Kidney (tissue), 14 donors: ENCODE data around the gene HMBS. TPM values are rescaled to one million over a fixed set of nuclear protein-coding genes. Genes with fewer than 3 reads are reported as not detected.
A peak's percentile ranks its signal among the peaks of the same experiment; 100 is the strongest.

Source experiments
- DNase-seq, 5 donors: peaks; one replicate each; pipeline ENCODE4 v3.0.0-alpha.2; 2013 to 2020
- FAIRE-seq: peaks from 2 replicates; lab custom pipeline; 2012; peaks lifted over from hg19 to GRCh38; lab: Jason Lieb, UNC
- H3K27ac ChIP-seq, 2 donors: one replicate each; pipeline ENCODE4 v1.7.0; 2013; ENCODE audit warnings: low read depth in 2 of 2, low read length in 2 of 2, inconsistent platforms in 1 of 2
- H3K27me3 ChIP-seq: one replicate; pipeline ENCODE4 v1.7.1; 2013; ENCODE audit warnings: low read length, inconsistent platforms; ENCODE audit not compliant: control insufficient read depth, insufficient read depth
- H3K36me3 ChIP-seq, 3 donors: one replicate each; pipeline versions ENCODE4 v1.7.0 to v1.7.1; 2013; ENCODE audit warnings: low read length in 3 of 3, control low read depth in 1 of 3, inconsistent platforms in 1 of 3; ENCODE audit not compliant: insufficient read depth in 3 of 3, control insufficient read depth in 2 of 3
- H3K4me1 ChIP-seq, 3 donors: one replicate each; pipeline versions ENCODE4 v1.7.0 to v1.7.1; 2013; ENCODE audit warnings: low read length in 3 of 3, inconsistent platforms in 1 of 3, low read depth in 1 of 3; ENCODE audit not compliant: control insufficient read depth in 2 of 3, insufficient read depth in 2 of 3
- H3K4me3 ChIP-seq, 3 donors: one replicate each; pipeline versions ENCODE4 v1.7.0 to v1.8.1; 2013; ENCODE audit warnings: low read length in 3 of 3, control low read depth in 1 of 3, inconsistent platforms in 1 of 3
- H3K9ac ChIP-seq, 3 donors: one replicate each; pipeline versions ENCODE4 v1.7.0 to v1.7.1; 2013; ENCODE audit warnings: low read length in 3 of 3, control low read depth in 1 of 3, inconsistent platforms in 1 of 3
- H3K9me3 ChIP-seq, 3 donors: one replicate each; pipeline versions ENCODE4 v1.7.0 to v1.7.1; 2013; ENCODE audit warnings: low read length in 3 of 3, control low read depth in 1 of 3, inconsistent platforms in 1 of 3; ENCODE audit not compliant: control insufficient read depth in 2 of 3, insufficient read depth in 1 of 3
- CTCF ChIP-seq: IDR thresholded peaks from 3 replicates; pipeline ENCODE4 v1.5.1; 2012; ENCODE audit warnings: mild to moderate bottlenecking, moderate library complexity, borderline replicate concordance; ENCODE audit not compliant: insufficient read depth; ENCODE audit errors: extremely low read depth
- intact Hi-C: fragments of 100-400 bp; cut with DNase I; formaldehyde crosslinking; loops from one replicate; pipeline ENCODE4 v1.11.1; 2022
- polyA plus RNA-seq: library from polyadenylated mRNA; stranded (reverse); fragments of 350-450 nt; fragmentation: Illumina TruSeq; extraction: RNeasy Lipid Tissue Mini Kit (QIAGEN cat#74804); gene quantifications from one replicate; pipeline ENCODE4 v1.2.3, GENCODE V29; 2014; ENCODE audit warnings: low read depth, low replicate concordance; ENCODE audit not compliant: insufficient read depth
- total RNA-seq: library from RNA; stranded (reverse); fragmentation: NEBNext Ultra II Directional; extraction: Animal tissue kit (Norgen Biotek cat#: 25700); gene quantifications from one replicate; pipeline ENCODE4 v1.2.1, GENCODE V29; 2021
- donor health status: control.
- donor health status: control.
- donor health status: control.
- donor health status: control.
- donor health status: control.
- donor health status: DM: yes; HTN: yes; CAD: no.
- donor health status: Normal renal cell carcinoma (clear cell type).

HMBS gene
- total and polyA plus RNA-seq, 2 donors from 2014 or later = 16.7 to 32.3 TPM

DNA sequence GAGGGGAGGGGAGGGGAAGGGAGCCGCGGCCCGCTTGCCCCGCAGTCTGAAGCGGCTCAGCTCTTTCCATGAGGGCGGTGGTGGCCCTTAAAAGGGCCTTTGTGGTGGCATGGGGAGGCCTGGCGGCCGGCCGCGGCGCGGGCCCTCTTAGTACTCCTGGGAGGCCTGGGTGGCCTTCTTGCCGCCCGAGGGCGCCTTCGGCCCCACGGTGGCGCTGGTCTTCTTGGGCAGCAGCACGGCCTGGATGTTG is 10.1 kb downstream of the HMBS start:
- Histone ChIP-seq H3K4me1 (peaks cover 0 to 10% (median 3%) of the 10 kb centered on the region in 3 donors), H3K4me3 (peak overlapping the region; percentile 42 to 85 (median 78)), H3K36me3 (peaks cover 6 to 20% (median 11%) of the 10 kb centered on the region in 3 donors), H3K27ac (peak overlapping the region; percentile 90 to 91), H3K9ac (peak overlapping the region; percentile 1 to 85 (median 78)), H3K9me3 (no peaks in the 10 kb centered on the region), H3K27me3 (no peaks in the 10 kb centered on the region)
- TF ChIP-seq CTCF = peak; percentile 63
- FAIRE-seq (no peak), DNase-seq (peak in 3 of 5 donors; percentile 83 to 96 (median 90))
- intact Hi-C loops = no loop called here

DNA sequence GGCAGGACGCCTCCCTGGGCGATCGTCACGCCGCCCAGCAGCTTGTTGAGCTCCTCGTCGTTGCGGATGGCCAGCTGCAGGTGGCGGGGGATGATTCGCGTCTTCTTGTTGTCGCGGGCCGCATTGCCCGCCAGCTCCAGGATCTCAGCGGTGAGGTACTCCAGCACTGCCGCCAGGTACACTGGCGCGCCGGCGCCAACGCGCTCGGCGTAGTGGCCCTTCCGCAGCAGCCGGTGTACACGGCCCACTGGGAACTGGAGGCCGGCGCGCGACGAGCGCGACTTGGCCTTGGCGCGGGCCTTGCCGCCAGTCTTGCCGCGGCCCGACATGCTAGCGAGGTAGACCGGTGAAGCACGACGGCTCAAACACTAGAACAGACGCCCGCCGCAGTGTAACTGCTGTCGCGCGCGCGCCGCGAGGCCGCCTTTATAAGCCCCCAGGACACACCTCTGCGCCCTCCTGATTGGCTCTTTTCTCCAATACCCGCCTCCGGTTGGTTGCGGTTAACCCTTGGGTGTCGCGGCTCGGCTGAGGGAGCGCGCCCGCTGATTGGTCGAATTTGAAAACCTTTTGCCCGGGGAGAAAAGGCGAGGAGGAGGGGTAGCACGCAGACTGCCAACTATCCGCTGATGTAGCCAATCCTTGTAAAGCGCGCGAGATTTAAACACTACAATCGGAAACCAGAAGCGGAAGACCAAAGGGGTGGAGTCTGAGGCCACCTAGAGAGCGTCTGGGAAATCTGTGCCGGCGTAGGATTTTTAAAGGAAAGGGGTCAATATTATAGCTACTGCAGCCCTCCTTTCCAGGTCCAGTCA is 10.6 kb downstream of the HMBS start:
- intact Hi-C loops = no loop called here
- Histone ChIP-seq H3K27me3 (no peaks in the 10 kb centered on the region), H3K36me3 (peaks cover 6 to 20% (median 11%) of the 10 kb centered on the region in 3 donors), H3K4me1 (peaks cover 2 to 12% (median 3%) of the 10 kb centered on the region in 3 donors), H3K27ac (peak overlapping the region; percentile 90 to 91), H3K9ac (peak overlapping the region; percentile 1 to 85 (median 78)), H3K9me3 (no peaks in the 10 kb centered on the region), H3K4me3 (peak overlapping the region; percentile 42 to 85 (median 78))
- peak; percentile 100 for DNase-seq
- TF ChIP-seq CTCF = no peak
- peak; percentile 99 for FAIRE-seq

- Histone ChIP-seq H3K9ac (no peak overlapping the region), H3K4me3 (no peak overlapping the region), H3K27me3 (no peaks in the 10 kb centered on the region), H3K27ac (no peak overlapping the region), H3K4me1 (peaks cover 0 to 12% (median 11%) of the 10 kb centered on the region in 3 donors), H3K9me3 (no peaks in the 10 kb centered on the region), H3K36me3 (peaks cover 4 to 11% (median 9%) of the 10 kb centered on the region in 3 donors)
- TF ChIP-seq CTCF = no peak
- intact Hi-C loops = no loop called here
- FAIRE-seq = no peak
- DNase-seq = no peak
Measured at GRCh38 chr11:119099711-119100110, 15.0 kb downstream of the HMBS start.
